Measurements from ENCODE around the gene MCTP1.

DNA sequence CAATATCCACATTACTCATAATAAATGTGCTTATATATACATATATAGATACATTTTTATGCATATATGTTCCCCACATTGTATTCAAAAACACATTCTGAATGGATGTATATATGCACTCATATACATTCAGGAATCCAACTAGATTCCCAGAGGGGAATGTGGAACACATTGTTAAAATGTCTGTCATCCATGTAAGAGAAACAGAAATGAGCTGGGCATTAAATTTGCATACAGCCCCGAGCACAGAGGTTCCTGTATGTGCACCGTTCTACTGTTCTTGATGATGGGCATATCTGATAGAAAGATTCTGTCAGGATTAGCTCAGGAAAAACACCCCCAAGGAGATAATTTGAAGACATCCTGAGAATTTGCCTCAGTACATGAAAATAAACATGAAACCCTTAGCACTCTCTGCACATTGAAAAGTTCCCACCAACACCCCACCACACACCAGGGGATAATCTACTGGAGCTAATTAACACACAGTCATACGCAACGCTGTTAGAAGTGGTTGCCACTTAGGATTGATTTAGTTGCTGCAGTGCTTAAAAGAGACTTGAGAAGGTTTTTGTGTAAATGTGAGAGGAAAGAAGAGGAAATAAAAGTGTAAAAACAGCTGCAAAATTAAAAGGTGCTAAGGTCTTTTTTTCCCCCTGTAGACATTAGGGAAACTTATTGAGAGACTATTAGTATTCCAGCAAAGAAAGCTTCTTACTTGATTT, 443.1 kb downstream of the MCTP1 start:
- no peak for TF ChIP-seq EZH2phosphoT487 (IDR thresholded peaks at IDR 0.05; ENCODE audit: borderline replicate concordance, low read length)
- TF ChIP-seq, protein P1, sequence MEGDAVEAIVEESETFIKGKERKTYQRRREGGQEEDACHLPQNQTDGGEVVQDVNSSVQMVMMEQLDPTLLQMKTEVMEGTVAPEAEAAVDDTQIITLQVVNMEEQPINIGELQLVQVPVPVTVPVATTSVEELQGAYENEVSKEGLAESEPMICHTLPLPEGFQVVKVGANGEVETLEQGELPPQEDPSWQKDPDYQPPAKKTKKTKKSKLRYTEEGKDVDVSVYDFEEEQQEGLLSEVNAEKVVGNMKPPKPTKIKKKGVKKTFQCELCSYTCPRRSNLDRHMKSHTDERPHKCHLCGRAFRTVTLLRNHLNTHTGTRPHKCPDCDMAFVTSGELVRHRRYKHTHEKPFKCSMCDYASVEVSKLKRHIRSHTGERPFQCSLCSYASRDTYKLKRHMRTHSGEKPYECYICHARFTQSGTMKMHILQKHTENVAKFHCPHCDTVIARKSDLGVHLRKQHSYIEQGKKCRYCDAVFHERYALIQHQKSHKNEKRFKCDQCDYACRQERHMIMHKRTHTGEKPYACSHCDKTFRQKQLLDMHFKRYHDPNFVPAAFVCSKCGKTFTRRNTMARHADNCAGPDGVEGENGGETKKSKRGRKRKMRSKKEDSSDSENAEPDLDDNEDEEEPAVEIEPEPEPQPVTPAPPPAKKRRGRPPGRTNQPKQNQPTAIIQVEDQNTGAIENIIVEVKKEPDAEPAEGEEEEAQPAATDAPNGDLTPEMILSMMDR (IDR thresholded peaks at IDR 0.05; ENCODE audit: low read depth, low read length, poor library complexity, severe bottlenecking): no peak
